OCI-LY7 (cell line): ENCODE measurements around the gene FOXRED1. TPM values are rescaled to one million over a fixed set of nuclear protein-coding genes. Genes with fewer than 3 reads are reported as not detected.

Experiments used
- BruUV-seq: library from RNA; stranded (reverse); fragments of 400-500 nt; replicated peaks from 2 replicates; lab custom pipeline; 2021; lab: Mats Ljungman, UMichigan
- CTCF ChIA-PET: fragments of 300-600 bp; sonication (Branson Sonifier 250); formaldehyde crosslinking; loops from one replicate; lab custom pipeline; 2022; ENCODE audit warnings: antibody characterized with exemption; ENCODE audit not compliant: unreplicated experiment; lab: Charles Lee
- POLR2A ChIA-PET: fragments of 300-600 bp; sonication (Branson Sonifier 250); formaldehyde crosslinking; loops from one replicate; lab custom pipeline; 2022; ENCODE audit warnings: antibody characterized with exemption; lab: Charles Lee
- DNase-seq: peaks from one replicate; pipeline ENCODE4 v3.0.0-alpha.2; 2015; ENCODE audit warnings: low spot score
- H2AFZ ChIP-seq: fragments of 200-600 bp; sonication (generic), shearing (Covaris generic); 2 replicates; pipeline ENCODE4 v1.6.1; 2014; ENCODE audit warnings: mild to moderate bottlenecking, antibody characterized with exemption, low read length, moderate library complexity
- H3K27ac ChIP-seq: fragments of 200-600 bp; sonication (generic); 2 replicates; pipeline ENCODE4 v1.5.1; 2014; ENCODE audit warnings: mixed run types, low read depth, mild to moderate bottlenecking, moderate library complexity, low read length, inconsistent platforms; ENCODE audit not compliant: poor library complexity, severe bottlenecking
- H3K36me3 ChIP-seq: fragments of 200-600 bp; sonication (generic); 2 replicates; pipeline ENCODE4 v1.6.1; 2014; ENCODE audit warnings: mild to moderate bottlenecking, antibody characterized with exemption, low read length, moderate library complexity, mixed read lengths; ENCODE audit not compliant: insufficient read depth
- H3K4me1 ChIP-seq: fragments of 200-600 bp; sonication (generic); 2 replicates; pipeline ENCODE4 v1.5.1; 2014; ENCODE audit warnings: mild to moderate bottlenecking, low read length; ENCODE audit not compliant: insufficient read depth, poor library complexity, severe bottlenecking
- H3K4me2 ChIP-seq: fragments of 200-600 bp; sonication (generic); 2 replicates; pipeline ENCODE4 v1.6.1; 2014; ENCODE audit warnings: mild to moderate bottlenecking, low read length
- H3K4me3 ChIP-seq: fragments of 200-600 bp; sonication (generic); 2 replicates; pipeline ENCODE4 v1.5.1; 2014; ENCODE audit warnings: mild to moderate bottlenecking, low read depth, low read length; ENCODE audit not compliant: poor library complexity, severe bottlenecking
- H3K79me2 ChIP-seq: fragments of 200-600 bp; sonication (generic); 2 replicates; pipeline ENCODE4 v1.6.1; 2016; ENCODE audit warnings: low read depth, mild to moderate bottlenecking, low read length, moderate library complexity, mixed read lengths; ENCODE audit not compliant: insufficient read depth
- H3K9me2 ChIP-seq: fragments of 200-600 bp; sonication (generic); 2 replicates; pipeline ENCODE4 v1.6.1; 2016; ENCODE audit warnings: mild to moderate bottlenecking, low read length, mixed read lengths; ENCODE audit not compliant: insufficient read depth
- H3K9me3 ChIP-seq: fragments of 200-600 bp; sonication (generic); 2 replicates; pipeline ENCODE4 v1.6.1; 2014; ENCODE audit warnings: mild to moderate bottlenecking, mixed run types, low read length, mixed read lengths
- H4K20me1 ChIP-seq: fragments of 200-600 bp; sonication (generic); 2 replicates; pipeline ENCODE4 v1.6.1; 2014; ENCODE audit warnings: mild to moderate bottlenecking, antibody characterized with exemption, low read length, moderate library complexity, mixed read lengths; ENCODE audit not compliant: insufficient read depth
- CTCF ChIP-seq: fragments of 200-600 bp; sonication (generic); conservative IDR thresholded peaks from 2 replicates; pipeline ENCODE4 v1.5.1; 2014; ENCODE audit warnings: mild to moderate bottlenecking, antibody characterized with exemption, low read length, moderate library complexity, mixed read lengths
- EZH2phosphoT487 ChIP-seq: fragments of 200-600 bp; sonication (generic); IDR thresholded peaks from 2 replicates; pipeline ENCODE4 v1.6.1; 2018; ENCODE audit warnings: low read depth, borderline replicate concordance, mild to moderate bottlenecking, mixed run types, antibody characterized with exemption, low read length, moderate library complexity, mixed read lengths
- intact Hi-C: fragments of 100-400 bp; cut with micrococcal nuclease; formaldehyde crosslinking; loops from one replicate; pipeline ENCODE4 v1.10.0; 2022; ENCODE audit not compliant: unreplicated experiment
- total RNA-seq, 2 experiments: library from RNA; depleted of rRNA in 1 of 2; stranded (reverse); fragments of >200 nt in 1 of 2; shearing (Covaris generic) in 1 of 2; gene quantifications; 2 replicates each; pipeline ENCODE4 v1.2.3, GENCODE V29; 2014 to 2022

The FOXRED1 gene
- total RNA-seq, 2 experiments from 2014 or later, result 42.5 to 62.4 TPM

- no peak overlapping the region for H2AFZ ChIP-seq
- TF ChIP-seq EZH2phosphoT487 (no peak), CTCF (no peak)
- intact Hi-C loops, result no loop called here
- H3K4me2 ChIP-seq, result no peak overlapping the region
- H3K36me3 ChIP-seq, result peaks cover 58% of the 10 kb centered on the region
- no peak for DNase-seq
- no peaks in the 10 kb centered on the region for H4K20me1 ChIP-seq
- ChIA-PET POLR2A (interaction anchor here (0.5 to 1.3 kb wide), 6 partner anchors 8 to 40 kb away, joined by 3 to 6 read pairs (median 4); no protein-coding TSS in a partner anchor), CTCF (no interaction called here)
- H3K79me2 ChIP-seq, result no peaks in the 10 kb centered on the region
- H3K4me1 ChIP-seq, result no peaks in the 10 kb centered on the region
- H3K9me3 ChIP-seq, result peaks cover 14% of the 10 kb centered on the region
- no peaks in the 10 kb centered on the region for H3K9me2 ChIP-seq
- H3K27ac ChIP-seq, result no peak overlapping the region
- H3K4me3 ChIP-seq, result no peak overlapping the region
- BruUV-seq, result no TSS peak
These were observed 37.1 kb upstream of the FOXRED1 start for GRCh38 chr11:126231725-126232459.

GRCh38 chr11:126232683-126233082, 36.3 kb upstream of the FOXRED1 start:
- Histone ChIP-seq H3K9me3 (peaks cover 7% of the 10 kb centered on the region; the same call in 1 of the 2 replicates), H4K20me1 (no peaks in the 10 kb centered on the region), H3K4me3 (no peak overlapping the region), H3K36me3 (peaks cover 56% of the 10 kb centered on the region), H3K4me2 (no peak overlapping the region), H3K9me2 (no peaks in the 10 kb centered on the region), H2AFZ (no peak overlapping the region), H3K4me1 (no peaks in the 10 kb centered on the region), H3K79me2 (no peaks in the 10 kb centered on the region), H3K27ac (no peak overlapping the region)
- no peak for TF ChIP-seq CTCF
- no peak for TF ChIP-seq EZH2phosphoT487
- DNase-seq, result no peak
- intact Hi-C loops, result no loop called here
- no TSS peak for BruUV-seq
- CTCF ChIA-PET, result no interaction called here
- POLR2A ChIA-PET, result no interaction called here

GRCh38 chr11:126233391-126233790, 35.6 kb upstream of the FOXRED1 start:
- H3K79me2 ChIP-seq, result no peaks in the 10 kb centered on the region
- H3K27ac ChIP-seq, result no peak overlapping the region
- H3K4me1 ChIP-seq, result no peaks in the 10 kb centered on the region
- H4K20me1 ChIP-seq, result no peaks in the 10 kb centered on the region
- no peak overlapping the region for H3K4me3 ChIP-seq
- H2AFZ ChIP-seq, result no peak overlapping the region
- no peak overlapping the region for H3K4me2 ChIP-seq
- CTCF ChIA-PET, result no interaction called here
- no TSS peak for BruUV-seq
- POLR2A ChIA-PET, result interaction anchor here (0.6 kb wide), 2 partner anchors 11 to 780 kb away, joined by 3 to 4 read pairs; no protein-coding TSS in a partner anchor
- no peaks in the 10 kb centered on the region for H3K9me2 ChIP-seq
- no peaks in the 10 kb centered on the region for H3K9me3 ChIP-seq
- TF ChIP-seq EZH2phosphoT487, result no peak
- no peak for TF ChIP-seq CTCF
- H3K36me3 ChIP-seq, result peaks cover 54% of the 10 kb centered on the region
- no peak for DNase-seq
- intact Hi-C loops, result no loop called here
